Non-pigmented ciliary epithelial cell (primary cell): ENCODE measurements around the gene MVB12B.
"Not testable (repeated sequence)": the region's sequence is repeated elsewhere in the genome, so short reads cannot be mapped to it uniquely, and the experiment has no call there.

ENCODE experiments used
- DNase-seq: peaks from one replicate; pipeline ENCODE4 v3.0.0-alpha.2; 2010; ENCODE audit warnings: low read depth

The MVB12B gene

DNA sequence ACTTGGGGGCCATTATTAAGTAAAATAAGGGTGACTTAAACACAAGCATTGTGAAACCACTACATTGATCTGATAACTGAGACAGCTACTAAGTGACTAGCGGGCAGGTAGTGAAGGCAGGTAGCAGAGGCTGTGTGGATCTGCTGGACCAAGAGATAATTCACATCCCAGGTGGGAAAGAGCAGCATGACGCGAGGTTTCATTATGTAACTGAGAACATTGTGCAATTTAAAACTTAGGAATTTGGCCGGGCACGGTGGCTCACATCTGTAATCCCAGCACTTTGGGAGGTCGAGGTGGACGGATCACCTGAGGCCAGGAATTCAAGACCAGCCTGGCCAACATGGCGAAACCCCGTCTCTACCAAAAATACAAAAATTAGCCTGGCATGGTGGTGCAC is 213.8 kb downstream of the MVB12B start:
- not testable (repeated sequence) for DNase-seq

GRCh38 chr9:126543490-126543889 is 216.9 kb downstream of the MVB12B start:
- no peak for DNase-seq

GRCh38 chr9:126545106-126545505 is 218.5 kb downstream of the MVB12B start:
- no peak for DNase-seq

- DNase-seq, result no peak
Measured at GRCh38 chr9:126546036-126546435, 219.4 kb downstream of the MVB12B start.

GRCh38 chr9:126548312-126548711 is 221.7 kb downstream of the MVB12B start:
- no peak for DNase-seq

GRCh38 chr9:126549246-126550006 is 222.8 kb downstream of the MVB12B start:
- no peak for DNase-seq

DNA sequence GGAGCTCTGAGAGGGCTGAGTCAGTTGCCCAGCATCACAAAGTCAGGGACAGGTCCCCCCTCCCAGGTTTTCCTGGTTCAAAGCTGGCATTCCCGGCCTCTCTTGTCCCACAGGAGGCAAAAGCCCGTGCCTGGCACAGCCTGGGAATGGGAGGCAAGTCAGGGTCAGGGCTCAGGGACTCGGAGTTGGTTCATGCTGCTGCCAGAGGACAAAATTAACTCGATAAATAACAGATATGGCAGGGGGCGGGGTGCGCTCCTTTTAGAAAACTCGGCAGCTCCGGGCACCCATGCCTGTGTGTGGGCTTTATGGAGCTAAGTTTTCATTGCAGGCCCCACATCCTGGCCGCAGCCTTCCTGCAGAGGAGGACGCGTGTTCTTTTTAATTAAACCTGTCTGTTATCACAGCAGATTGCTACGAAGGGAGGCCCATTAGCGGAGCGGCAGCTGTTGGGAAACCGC is 224.3 kb downstream of the MVB12B start:
- DNase-seq, result no peak

- no peak for DNase-seq
Measured at GRCh38 chr9:126551812-126552211, 225.2 kb downstream of the MVB12B start.

GRCh38 chr9:126554292-126554691 is 227.7 kb downstream of the MVB12B start:
- no peak for DNase-seq

GRCh38 chr9:126555421-126555820 is 228.8 kb downstream of the MVB12B start:
- DNase-seq, result not testable (repeated sequence)
